ENCODE data around the gene ITGAV. TPM values are rescaled to one million over a fixed set of nuclear protein-coding genes. Genes with fewer than 3 reads are reported as not detected.

The ITGAV gene
- total and polyA plus RNA-seq, 4 donors: 6.6 to 31.3 (median 12.0) TPM

DNA sequence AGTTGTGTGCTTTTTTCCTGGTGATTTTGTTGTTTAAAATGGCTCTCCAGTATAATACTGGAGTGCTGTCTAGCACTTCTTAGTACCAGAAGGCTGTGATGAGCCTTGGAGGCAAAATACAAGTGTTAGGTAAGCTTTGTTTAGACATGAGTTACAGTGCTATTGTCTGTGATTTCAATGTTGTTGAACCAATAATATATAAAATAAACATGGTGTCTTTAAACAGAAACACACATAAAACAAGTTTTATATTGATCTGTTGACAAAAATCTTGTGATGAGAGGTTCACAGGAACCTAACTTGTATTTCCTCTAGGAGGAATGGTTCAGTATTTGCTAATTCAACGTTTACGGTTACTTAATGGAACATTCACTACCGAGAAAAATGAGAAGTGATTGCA lies 99.0 kb downstream of the ITGAV start:
- TF ChIP-seq GABPA (IDR thresholded peaks at IDR 0.05 in 1 of 2, conservative IDR thresholded peaks at IDR 0.05 in 1 of 2): no peak
- TF ChIP-seq, protein P1, sequence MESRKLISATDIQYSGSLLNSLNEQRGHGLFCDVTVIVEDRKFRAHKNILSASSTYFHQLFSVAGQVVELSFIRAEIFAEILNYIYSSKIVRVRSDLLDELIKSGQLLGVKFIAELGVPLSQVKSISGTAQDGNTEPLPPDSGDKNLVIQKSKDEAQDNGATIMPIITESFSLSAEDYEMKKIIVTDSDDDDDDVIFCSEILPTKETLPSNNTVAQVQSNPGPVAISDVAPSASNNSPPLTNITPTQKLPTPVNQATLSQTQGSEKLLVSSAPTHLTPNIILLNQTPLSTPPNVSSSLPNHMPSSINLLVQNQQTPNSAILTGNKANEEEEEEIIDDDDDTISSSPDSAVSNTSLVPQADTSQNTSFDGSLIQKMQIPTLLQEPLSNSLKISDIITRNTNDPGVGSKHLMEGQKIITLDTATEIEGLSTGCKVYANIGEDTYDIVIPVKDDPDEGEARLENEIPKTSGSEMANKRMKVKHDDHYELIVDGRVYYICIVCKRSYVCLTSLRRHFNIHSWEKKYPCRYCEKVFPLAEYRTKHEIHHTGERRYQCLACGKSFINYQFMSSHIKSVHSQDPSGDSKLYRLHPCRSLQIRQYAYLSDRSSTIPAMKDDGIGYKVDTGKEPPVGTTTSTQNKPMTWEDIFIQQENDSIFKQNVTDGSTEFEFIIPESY (IDR thresholded peaks at IDR 0.05): no peak
- TF ChIP-seq HNF4G (IDR thresholded peaks at IDR 0.05): no peak
- TF ChIP-seq, protein P2, sequence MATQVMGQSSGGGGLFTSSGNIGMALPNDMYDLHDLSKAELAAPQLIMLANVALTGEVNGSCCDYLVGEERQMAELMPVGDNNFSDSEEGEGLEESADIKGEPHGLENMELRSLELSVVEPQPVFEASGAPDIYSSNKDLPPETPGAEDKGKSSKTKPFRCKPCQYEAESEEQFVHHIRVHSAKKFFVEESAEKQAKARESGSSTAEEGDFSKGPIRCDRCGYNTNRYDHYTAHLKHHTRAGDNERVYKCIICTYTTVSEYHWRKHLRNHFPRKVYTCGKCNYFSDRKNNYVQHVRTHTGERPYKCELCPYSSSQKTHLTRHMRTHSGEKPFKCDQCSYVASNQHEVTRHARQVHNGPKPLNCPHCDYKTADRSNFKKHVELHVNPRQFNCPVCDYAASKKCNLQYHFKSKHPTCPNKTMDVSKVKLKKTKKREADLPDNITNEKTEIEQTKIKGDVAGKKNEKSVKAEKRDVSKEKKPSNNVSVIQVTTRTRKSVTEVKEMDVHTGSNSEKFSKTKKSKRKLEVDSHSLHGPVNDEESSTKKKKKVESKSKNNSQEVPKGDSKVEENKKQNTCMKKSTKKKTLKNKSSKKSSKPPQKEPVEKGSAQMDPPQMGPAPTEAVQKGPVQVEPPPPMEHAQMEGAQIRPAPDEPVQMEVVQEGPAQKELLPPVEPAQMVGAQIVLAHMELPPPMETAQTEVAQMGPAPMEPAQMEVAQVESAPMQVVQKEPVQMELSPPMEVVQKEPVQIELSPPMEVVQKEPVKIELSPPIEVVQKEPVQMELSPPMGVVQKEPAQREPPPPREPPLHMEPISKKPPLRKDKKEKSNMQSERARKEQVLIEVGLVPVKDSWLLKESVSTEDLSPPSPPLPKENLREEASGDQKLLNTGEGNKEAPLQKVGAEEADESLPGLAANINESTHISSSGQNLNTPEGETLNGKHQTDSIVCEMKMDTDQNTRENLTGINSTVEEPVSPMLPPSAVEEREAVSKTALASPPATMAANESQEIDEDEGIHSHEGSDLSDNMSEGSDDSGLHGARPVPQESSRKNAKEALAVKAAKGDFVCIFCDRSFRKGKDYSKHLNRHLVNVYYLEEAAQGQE (IDR thresholded peaks at IDR 0.05): no peak
- TF ChIP-seq YY1 (IDR thresholded peaks at IDR 0.05): no peak
- Histone ChIP-seq H3K27me3 (ENCODE audit: control insufficient read depth in 4 of 4, insufficient read depth in 4 of 4, low read length in 3 of 4) (peaks cover 0 to 4% (median 1%) of the 10 kb centered on the region in 4 donors), H3K27ac (ENCODE audit: low read depth in 1 of 2, low read length in 2 of 2) (no peak overlapping the region), H3K4me3 (ENCODE audit: low read depth in 1 of 3, low read length in 3 of 3) (no peak overlapping the region), H3K9ac (ENCODE audit: low read depth in 1 of 2, low read length in 2 of 2) (no peak overlapping the region), H3K36me3 (ENCODE audit: control insufficient read depth in 4 of 4, insufficient read depth in 3 of 4, low read depth in 1 of 4, low read length in 3 of 4) (no peaks in the 10 kb centered on the region), H3K4me1 (ENCODE audit: control insufficient read depth in 4 of 4, insufficient read depth in 4 of 4, low read length in 3 of 4) (peaks cover 3 to 5% (median 3%) of the 10 kb centered on the region in 4 donors), H3K9me3 (ENCODE audit: control insufficient read depth in 4 of 4, low read length in 3 of 4) (no peaks in the 10 kb centered on the region)
- 71% methylated on average over 3 of the region's 3 CpGs for WGBS
- no peak for DNase-seq (ENCODE audit: low spot score)

DNA sequence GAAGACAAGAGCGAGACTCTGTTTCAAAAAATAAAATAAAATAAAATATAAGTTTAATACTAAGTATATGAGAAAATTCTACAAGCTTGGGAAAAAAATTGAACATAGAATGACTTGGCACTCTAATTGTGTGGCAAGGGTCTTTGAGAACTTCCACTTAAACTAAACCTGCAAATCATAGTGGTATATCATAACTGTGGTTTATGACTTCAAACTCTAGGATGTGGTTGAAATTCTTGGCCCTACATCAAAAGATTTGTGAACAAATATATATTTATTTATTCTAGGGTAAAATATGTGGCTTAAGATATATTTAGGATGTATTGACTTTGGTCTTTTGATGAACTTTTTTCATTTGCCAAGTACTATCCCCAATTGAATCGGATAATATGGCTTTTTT lies 100.9 kb downstream of the ITGAV start:
- no peak for DNase-seq (ENCODE audit: low spot score)
- Histone ChIP-seq H3K27me3 (ENCODE audit: control insufficient read depth in 4 of 4, insufficient read depth in 4 of 4, low read length in 3 of 4) (peaks cover 0 to 4% (median 3%) of the 10 kb centered on the region in 4 donors), H3K9ac (ENCODE audit: low read depth in 1 of 2, low read length in 2 of 2) (no peak overlapping the region), H3K4me3 (ENCODE audit: low read depth in 1 of 3, low read length in 3 of 3) (no peak overlapping the region), H3K27ac (ENCODE audit: low read depth in 1 of 2, low read length in 2 of 2) (no peak overlapping the region), H3K36me3 (ENCODE audit: control insufficient read depth in 4 of 4, insufficient read depth in 3 of 4, low read depth in 1 of 4, low read length in 3 of 4) (no peaks in the 10 kb centered on the region), H3K9me3 (ENCODE audit: control insufficient read depth in 4 of 4, low read length in 3 of 4) (no peaks in the 10 kb centered on the region), H3K4me1 (ENCODE audit: control insufficient read depth in 4 of 4, insufficient read depth in 4 of 4, low read length in 3 of 4) (peaks cover 3 to 12% (median 7%) of the 10 kb centered on the region in 4 donors)
- TF ChIP-seq, protein P2 (IDR thresholded peaks at IDR 0.05): no peak
- TF ChIP-seq NR2F2 (IDR thresholded peaks at IDR 0.05) (no peak), SP1 (IDR thresholded peaks at IDR 0.05) (no peak), HNF4A (conservative IDR thresholded peaks at IDR 0.05) (no peak), GABPA (IDR thresholded peaks at IDR 0.05 in 1 of 2, conservative IDR thresholded peaks at IDR 0.05 in 1 of 2) (no peak), FOXA2 (IDR thresholded peaks at IDR 0.05) (no peak), HNF4G (IDR thresholded peaks at IDR 0.05) (no peak), TAF1 (conservative IDR thresholded peaks at IDR 0.05) (no peak), RAD21 (IDR thresholded peaks at IDR 0.05) (no peak), EGR1 (IDR thresholded peaks at IDR 0.05; ENCODE audit: low read depth in 2 of 2) (no peak)
- TF ChIP-seq, protein P3, sequence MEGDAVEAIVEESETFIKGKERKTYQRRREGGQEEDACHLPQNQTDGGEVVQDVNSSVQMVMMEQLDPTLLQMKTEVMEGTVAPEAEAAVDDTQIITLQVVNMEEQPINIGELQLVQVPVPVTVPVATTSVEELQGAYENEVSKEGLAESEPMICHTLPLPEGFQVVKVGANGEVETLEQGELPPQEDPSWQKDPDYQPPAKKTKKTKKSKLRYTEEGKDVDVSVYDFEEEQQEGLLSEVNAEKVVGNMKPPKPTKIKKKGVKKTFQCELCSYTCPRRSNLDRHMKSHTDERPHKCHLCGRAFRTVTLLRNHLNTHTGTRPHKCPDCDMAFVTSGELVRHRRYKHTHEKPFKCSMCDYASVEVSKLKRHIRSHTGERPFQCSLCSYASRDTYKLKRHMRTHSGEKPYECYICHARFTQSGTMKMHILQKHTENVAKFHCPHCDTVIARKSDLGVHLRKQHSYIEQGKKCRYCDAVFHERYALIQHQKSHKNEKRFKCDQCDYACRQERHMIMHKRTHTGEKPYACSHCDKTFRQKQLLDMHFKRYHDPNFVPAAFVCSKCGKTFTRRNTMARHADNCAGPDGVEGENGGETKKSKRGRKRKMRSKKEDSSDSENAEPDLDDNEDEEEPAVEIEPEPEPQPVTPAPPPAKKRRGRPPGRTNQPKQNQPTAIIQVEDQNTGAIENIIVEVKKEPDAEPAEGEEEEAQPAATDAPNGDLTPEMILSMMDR (IDR thresholded peaks at IDR 0.05; ENCODE audit: low read depth, low read length, missing input control): no peak
- 90% methylated on average over 2 of the region's 2 CpGs for WGBS

All from liver (tissue), 9 donors.